T-cell (primary cell): Measurements from ENCODE around the gene KIF1A. TPM values are rescaled to one million over a fixed set of nuclear protein-coding genes. Genes with fewer than 3 reads are reported as not detected.
A peak's percentile ranks its signal among the peaks of the same experiment; 100 is the strongest.

Experiments used
- ATAC-seq, 4 experiments: fragments of 200-7000 bp in 3 of 4; fragments of 150-1000 bp in 1 of 4; cut with Tn5 transposase; replicated peaks in 1 of 4; 1 replicate in 3 of 4; 2 replicates in 1 of 4; pipeline ENCODE4 v1.10.0; 2021; ENCODE audit warnings: moderate library complexity in 3 of 4, mild to moderate bottlenecking in 2 of 4, moderate number of reproducible peaks in 1 of 4
- CTCF ChIA-PET, 2 donors: fragments of 300-600 bp; sonication (Branson Sonifier 250); formaldehyde crosslinking; loops; one replicate each; lab custom pipeline; 2022; ENCODE audit warnings: antibody characterized with exemption in 2 of 2; lab: Charles Lee
- POLR2A ChIA-PET, 2 donors: fragments of 300-600 bp; sonication (Branson Sonifier 250); formaldehyde crosslinking; loops; one replicate each; lab custom pipeline; 2022; ENCODE audit warnings: antibody characterized with exemption in 2 of 2; lab: Charles Lee
- DNase-seq, 35 experiments: peaks; one replicate each; pipeline versions ENCODE4 v3.0.0 to v3.0.0-alpha.2; 2013 to 2023
- H3K27ac ChIP-seq: one replicate; pipeline ENCODE4 v1.5.1; 2013; ENCODE audit warnings: low read length
- H3K27me3 ChIP-seq, 2 experiments: replicated peaks in 1 of 2; 1 replicate in 1 of 2; 2 replicates in 1 of 2; pipeline versions ENCODE4 v1.6.1 to v1.7.0; 2013; ENCODE audit warnings: low read length in 1 of 2, mixed read lengths in 1 of 2; ENCODE audit not compliant: control insufficient read depth in 2 of 2, insufficient read depth in 2 of 2; ENCODE audit errors: extremely low read depth in 1 of 2
- H3K36me3 ChIP-seq, 2 donors: 1 replicate in 1 of 2; 2 replicates in 1 of 2; pipeline versions ENCODE4 v1.6.1 to v1.7.0; 2013; ENCODE audit warnings: low read length in 1 of 2; ENCODE audit not compliant: control insufficient read depth in 2 of 2, insufficient read depth in 1 of 2; ENCODE audit errors: extremely low read depth in 1 of 2
- H3K4me1 ChIP-seq, 2 experiments: 1 replicate in 1 of 2; 2 replicates in 1 of 2; pipeline versions ENCODE4 v1.6.1 to v1.7.0; 2013; ENCODE audit warnings: low read length in 2 of 2, mixed read lengths in 1 of 2; ENCODE audit not compliant: insufficient read depth in 2 of 2, control insufficient read depth in 1 of 2; ENCODE audit errors: extremely low read depth in 1 of 2
- H3K4me3 ChIP-seq, 2 donors: 1 replicate in 1 of 2; 2 replicates in 1 of 2; pipeline versions ENCODE4 v1.5.1 to v1.7.0; 2013; ENCODE audit warnings: mild to moderate bottlenecking in 2 of 2, low read length in 1 of 2, moderate library complexity in 1 of 2; ENCODE audit not compliant: control insufficient read depth in 1 of 2; ENCODE audit errors: extremely low read depth in 1 of 2
- H3K9me3 ChIP-seq: 2 replicates; pipeline ENCODE4 v1.7.0; 2013
- H3K27ac Mint-ChIP-seq, 2 donors: one replicate each; pipeline ENCODE4 v1.8.0; 2020 to 2021; ENCODE audit warnings: mild to moderate bottlenecking in 2 of 2, mixed read lengths in 2 of 2
- H3K27me3 Mint-ChIP-seq, 2 donors: one replicate each; pipeline ENCODE4 v1.8.0; 2021 to 2022; ENCODE audit warnings: mixed read lengths in 2 of 2
- H3K36me3 Mint-ChIP-seq: one replicate; pipeline ENCODE4 v1.8.0; 2021; ENCODE audit warnings: mixed read lengths
- H3K4me1 Mint-ChIP-seq, 3 donors: one replicate each; pipeline ENCODE4 v1.8.0; 2020 to 2022; ENCODE audit warnings: mixed read lengths in 3 of 3, mild to moderate bottlenecking in 1 of 3
- H3K4me3 Mint-ChIP-seq, 3 donors: one replicate each; pipeline ENCODE4 v1.8.0; 2020 to 2022; ENCODE audit warnings: mild to moderate bottlenecking in 3 of 3, mixed read lengths in 3 of 3, moderate library complexity in 3 of 3
- H3K9me3 Mint-ChIP-seq, 3 donors: one replicate each; pipeline ENCODE4 v1.8.0; 2020 to 2022; ENCODE audit warnings: mixed read lengths in 3 of 3
- WGBS: methylation state at CpG from one replicate; pipeline ENCODE4 v1.1.5; 2013; ENCODE audit warnings: missing lambda C conversion rate; ENCODE audit not compliant: insufficient coverage; 5-methylcytosine and 5-hydroxymethylcytosine counted together
- total RNA-seq, 35 experiments: library from RNA in 6 of 35; stranded (reverse) in 6 of 35; fragments of 120-200 nt in 1 of 35; gene quantifications; one replicate each; pipeline versions ENCODE4 v1.2.1 to v1.2.4 and lab custom pipeline; 2013 to 2026

Gene KIF1A
- total RNA-seq, 5 donors from 2014 or later (not counting 1 experiment from before 2014, with no cell fraction given) = 0.43 to 0.58 (median 0.51) TPM; not detected in 2

- no peak for ATAC-seq
- Histone ChIP-seq H3K27ac (no peak overlapping the region), H3K36me3 (no peaks in the 10 kb centered on the region), H3K4me1 (peaks cover under 1 to 16% of the 10 kb centered on the region in 2 experiments), H3K27me3 (peaks cover 11 to 64% of the 10 kb centered on the region in 2 experiments), H3K4me3 (peak overlapping the region in 1 of 2 donors; percentile 36), H3K9me3 (no peaks in the 10 kb centered on the region)
- H3K4me3 Mint-ChIP-seq = no peak overlapping the region
- no peak overlapping the region for H3K27ac Mint-ChIP-seq
- DNase-seq = no peak
- H3K9me3 Mint-ChIP-seq = peaks cover 0 to 5% (median 0%) of the 10 kb centered on the region in 3 donors
- ChIA-PET POLR2A (no interaction called here), CTCF (no interaction called here)
- H3K4me1 Mint-ChIP-seq = peaks cover 9 to 12% (median 9%) of the 10 kb centered on the region in 3 donors
- peaks cover 48 to 76% of the 10 kb centered on the region in 2 donors for H3K27me3 Mint-ChIP-seq
- WGBS = 85% methylated on average over 14 of the region's 15 CpGs
- H3K36me3 Mint-ChIP-seq = no peaks in the 10 kb centered on the region
Measured at GRCh38 chr2:240823449-240824336, 3.7 kb upstream of the KIF1A start.

- Mint-ChIP-seq H3K36me3 (no peaks in the 10 kb centered on the region), H3K27me3 (peaks cover 53 to 76% of the 10 kb centered on the region in 2 donors), H3K4me3 (peak overlapping the region in 1 of 3 donors; percentile 68), H3K27ac (no peak overlapping the region), H3K9me3 (peaks cover 0 to 5% (median 0%) of the 10 kb centered on the region in 3 donors), H3K4me1 (peaks cover 11 to 12% (median 12%) of the 10 kb centered on the region in 3 donors)
- H3K9me3 ChIP-seq = no peaks in the 10 kb centered on the region
- H3K27me3 ChIP-seq = peaks cover 8 to 71% of the 10 kb centered on the region in 2 experiments
- no peak for DNase-seq
- ChIA-PET POLR2A (no interaction called here), CTCF (no interaction called here)
- peaks cover 2 to 19% of the 10 kb centered on the region in 2 experiments for H3K4me1 ChIP-seq
- no peak overlapping the region for H3K4me3 ChIP-seq
- WGBS = 83% methylated on average over 1 of the region's 4 CpGs
- ATAC-seq = no peak
- H3K36me3 ChIP-seq = no peaks in the 10 kb centered on the region
- H3K27ac ChIP-seq = no peak overlapping the region
Measured at GRCh38 chr2:240822280-240822847, 2.3 kb upstream of the KIF1A start.

DNA sequence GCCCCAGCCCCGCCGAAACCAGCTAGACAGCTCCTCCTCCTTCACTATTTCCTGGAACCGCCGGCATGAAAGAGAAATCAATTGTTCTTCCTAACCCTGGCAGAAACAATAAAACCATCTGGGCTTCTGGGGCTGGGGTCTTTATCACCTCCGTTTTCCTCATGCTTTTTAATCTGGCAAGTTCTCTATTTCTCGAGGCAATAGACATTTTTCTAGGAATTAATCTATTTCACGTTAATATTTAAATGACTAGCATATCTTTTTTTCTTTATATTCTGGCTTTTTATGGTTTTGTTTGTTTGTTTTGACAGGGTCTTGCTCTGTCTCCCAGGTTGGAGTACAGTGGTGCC lies 1.4 kb upstream of the KIF1A start:
- Histone ChIP-seq H3K36me3 (no peaks in the 10 kb centered on the region), H3K27ac (no peak overlapping the region), H3K27me3 (peaks cover 6 to 73% of the 10 kb centered on the region in 2 experiments), H3K9me3 (no peaks in the 10 kb centered on the region), H3K4me1 (peaks cover 2 to 19% of the 10 kb centered on the region in 2 experiments), H3K4me3 (no peak overlapping the region)
- Mint-ChIP-seq H3K27ac (peak overlapping the region in 1 of 2 donors; percentile 43), H3K36me3 (no peaks in the 10 kb centered on the region), H3K27me3 (peaks cover 51 to 66% of the 10 kb centered on the region in 2 donors), H3K4me1 (peaks cover 11 to 12% (median 12%) of the 10 kb centered on the region in 3 donors), H3K4me3 (peak overlapping the region; percentile 47 to 68 (median 49)), H3K9me3 (peaks cover 0 to 5% (median 0%) of the 10 kb centered on the region in 3 donors)
- CTCF ChIA-PET = no interaction called here
- ATAC-seq = peak in 1 of 4 experiments; percentile 24
- POLR2A ChIA-PET = no interaction called here
- 0% methylated on average over 4 of the region's 7 CpGs for WGBS
- no peak for DNase-seq

DNA sequence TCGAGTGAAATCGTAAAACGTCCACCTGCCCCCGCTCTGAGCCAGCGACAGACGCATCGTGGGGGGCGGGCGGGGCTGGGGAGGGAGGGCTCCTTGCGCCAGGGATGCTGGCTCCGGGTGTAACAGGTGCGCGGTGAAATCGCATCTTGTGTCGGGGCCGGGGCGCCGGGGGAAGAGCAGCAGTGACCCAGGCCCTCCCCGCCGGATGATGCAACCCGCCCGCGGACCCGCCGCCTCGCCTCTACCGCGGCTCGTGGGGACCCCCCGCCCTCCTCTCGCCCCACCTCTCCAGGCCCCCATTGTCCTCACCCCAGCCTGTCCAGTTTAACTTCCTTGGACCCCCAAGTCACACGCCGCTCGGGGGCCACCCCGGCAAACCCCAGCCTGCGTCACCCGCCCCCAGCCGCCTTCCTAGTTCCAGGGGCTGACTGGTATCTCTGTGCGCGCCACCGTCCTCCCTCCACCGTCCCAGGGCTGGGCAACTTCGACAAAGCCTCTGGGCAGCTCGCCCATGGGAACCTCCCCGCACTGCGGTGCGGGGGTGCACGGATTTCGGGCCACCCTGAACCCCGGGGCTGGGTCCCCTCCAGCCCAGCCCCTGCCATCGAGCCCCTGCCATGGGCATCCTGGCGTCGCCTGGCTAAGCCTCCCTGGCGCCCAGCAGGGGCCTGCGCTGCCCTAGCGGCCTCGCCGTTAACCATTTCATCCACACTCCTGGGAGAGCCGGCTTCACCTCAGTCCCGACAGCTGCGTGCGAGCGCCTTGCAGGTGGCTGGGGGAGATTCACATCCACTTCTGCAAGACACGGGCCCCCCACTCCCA lies 799 bp upstream of the KIF1A start:
- DNase-seq (no peak), ATAC-seq (peak; percentile 18 to 66 (median 35))
- Mint-ChIP-seq H3K36me3 (no peaks in the 10 kb centered on the region), H3K27me3 (peaks cover 47 to 66% of the 10 kb centered on the region in 2 donors), H3K4me3 (peak overlapping the region; percentile 47 to 68 (median 49)), H3K27ac (no peak overlapping the region), H3K4me1 (peaks cover 11 to 12% (median 12%) of the 10 kb centered on the region in 3 donors), H3K9me3 (peaks cover 0 to 5% (median 0%) of the 10 kb centered on the region in 3 donors)
- 2% methylated on average over 49 of the region's 64 CpGs for WGBS
- POLR2A ChIA-PET = no interaction called here
- Histone ChIP-seq H3K4me3 (no peak overlapping the region), H3K27ac (no peak overlapping the region), H3K36me3 (no peaks in the 10 kb centered on the region), H3K9me3 (no peaks in the 10 kb centered on the region), H3K27me3 (peaks cover 8 to 71% of the 10 kb centered on the region in 2 experiments), H3K4me1 (peaks cover 2 to 19% of the 10 kb centered on the region in 2 experiments)
- CTCF ChIA-PET = no interaction called here

DNA sequence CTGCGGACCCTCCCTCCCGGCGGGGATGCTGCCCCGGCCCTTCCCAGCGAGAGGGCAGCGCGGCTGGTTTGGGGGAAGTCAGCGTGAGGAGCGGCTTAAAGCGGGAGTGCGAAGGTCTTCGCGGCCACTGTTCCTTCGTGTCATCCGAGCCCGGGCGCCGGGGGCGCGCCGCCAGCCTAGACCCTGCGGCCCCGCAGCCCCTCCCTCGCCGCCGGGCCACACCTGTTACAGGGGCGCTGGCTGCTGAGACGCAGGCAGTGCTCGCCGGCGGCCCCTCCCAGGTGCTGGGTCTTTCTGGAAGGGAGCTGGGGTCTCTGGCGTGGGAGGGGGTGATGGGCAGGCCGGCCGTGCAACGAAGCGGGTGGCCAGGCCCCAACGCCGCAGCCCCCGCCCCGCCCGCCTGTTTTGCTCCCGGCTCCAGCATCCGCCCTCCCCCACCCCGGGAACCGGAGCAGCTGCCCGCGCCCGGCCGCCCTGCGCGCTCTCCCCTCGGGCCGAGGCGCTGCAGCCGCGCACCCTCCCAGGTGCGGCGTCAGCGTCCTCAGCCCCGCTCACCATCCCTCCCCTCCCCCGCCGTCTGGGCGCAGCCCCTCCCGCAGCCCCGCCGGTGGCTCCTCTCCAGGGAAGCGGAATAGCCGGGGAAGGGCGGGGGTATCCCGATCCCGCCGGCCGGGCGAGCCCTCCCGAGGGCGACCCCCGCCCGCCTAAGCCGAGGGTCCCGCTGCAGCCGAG lies 727 bp downstream of the KIF1A start:
- CTCF ChIA-PET = no interaction called here
- 2% methylated on average over 51 of the region's 81 CpGs for WGBS
- H3K27me3 ChIP-seq = peaks cover 8 to 71% of the 10 kb centered on the region in 2 experiments
- Mint-ChIP-seq H3K27ac (no peak overlapping the region), H3K36me3 (no peaks in the 10 kb centered on the region), H3K27me3 (peaks cover 33 to 53% of the 10 kb centered on the region in 2 donors), H3K9me3 (peaks cover 0 to 7% (median 1%) of the 10 kb centered on the region in 3 donors), H3K4me1 (peaks cover 11 to 12% (median 12%) of the 10 kb centered on the region in 3 donors), H3K4me3 (peak overlapping the region in 2 of 3 donors; percentile 21 to 37)
- no peak for ATAC-seq
- peaks cover 2 to 19% of the 10 kb centered on the region in 2 experiments for H3K4me1 ChIP-seq
- POLR2A ChIA-PET = no interaction called here
- H3K27ac ChIP-seq = no peak overlapping the region
- no peaks in the 10 kb centered on the region for H3K9me3 ChIP-seq
- H3K4me3 ChIP-seq = no peak overlapping the region
- DNase-seq = peak in 1 of 35 experiments; percentile 10
- H3K36me3 ChIP-seq = no peaks in the 10 kb centered on the region
